Inflammatory macrophage treated with lipopolysaccharide for 4 hours (primary cell): ENCODE results near the gene MYBPH.

ENCODE experiments used
- DNase-seq: peaks from one replicate; pipeline ENCODE4 v3.0.0-alpha.2; 2020

The MYBPH gene

GRCh38 chr1:203199816-203200571 is 24.4 kb upstream of the MYBPH start:
- peak; percentile 86 for DNase-seq

DNA sequence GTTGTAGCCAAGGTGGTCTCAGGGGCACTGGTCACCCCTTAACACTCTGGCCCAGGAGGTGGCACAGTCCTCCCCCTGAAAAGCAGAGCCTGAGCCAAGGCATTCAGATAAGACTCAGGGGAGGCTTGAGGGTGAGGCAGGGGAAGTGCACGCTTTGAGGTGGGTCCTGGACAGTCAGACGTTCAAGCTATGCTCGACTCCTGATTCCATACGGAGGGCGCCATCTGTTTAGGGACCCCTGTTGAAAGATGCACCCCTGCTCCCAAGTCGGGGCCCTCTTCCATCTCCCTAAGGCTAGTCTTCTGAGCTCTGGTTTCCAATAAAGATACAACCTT is 23.8 kb upstream of the MYBPH start:
- no peak for DNase-seq

- no peak for DNase-seq
Observed at GRCh38 chr1:203199002-203199401, 23.4 kb upstream of the MYBPH start.

GRCh38 chr1:203197625-203198024 is 22.0 kb upstream of the MYBPH start:
- DNase-seq = no peak

DNA sequence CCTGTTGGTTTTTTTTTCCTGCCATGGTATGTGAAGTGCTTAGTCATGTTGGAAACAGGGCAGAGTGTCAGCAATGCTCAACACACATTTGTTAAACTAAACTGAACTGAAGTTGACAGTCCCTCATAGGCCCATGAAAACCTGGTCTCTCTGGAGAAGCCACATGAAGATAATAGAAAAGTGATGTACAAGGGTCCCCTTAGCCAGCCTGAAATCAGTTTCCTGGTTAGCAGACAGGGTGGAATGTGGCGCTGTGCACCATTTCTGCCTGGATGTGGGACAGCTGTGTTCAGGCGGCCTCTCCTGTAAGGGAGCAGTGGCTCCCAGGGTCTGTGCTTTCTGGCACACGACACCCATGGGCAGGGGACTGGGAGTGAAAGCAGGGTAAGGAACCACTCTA is 20.7 kb upstream of the MYBPH start:
- no peak for DNase-seq

GRCh38 chr1:203190949-203191348 is 15.3 kb upstream of the MYBPH start:
- no peak for DNase-seq

- no peak for DNase-seq
Observed at GRCh38 chr1:203189951-203190352, 14.3 kb upstream of the MYBPH start.

DNA sequence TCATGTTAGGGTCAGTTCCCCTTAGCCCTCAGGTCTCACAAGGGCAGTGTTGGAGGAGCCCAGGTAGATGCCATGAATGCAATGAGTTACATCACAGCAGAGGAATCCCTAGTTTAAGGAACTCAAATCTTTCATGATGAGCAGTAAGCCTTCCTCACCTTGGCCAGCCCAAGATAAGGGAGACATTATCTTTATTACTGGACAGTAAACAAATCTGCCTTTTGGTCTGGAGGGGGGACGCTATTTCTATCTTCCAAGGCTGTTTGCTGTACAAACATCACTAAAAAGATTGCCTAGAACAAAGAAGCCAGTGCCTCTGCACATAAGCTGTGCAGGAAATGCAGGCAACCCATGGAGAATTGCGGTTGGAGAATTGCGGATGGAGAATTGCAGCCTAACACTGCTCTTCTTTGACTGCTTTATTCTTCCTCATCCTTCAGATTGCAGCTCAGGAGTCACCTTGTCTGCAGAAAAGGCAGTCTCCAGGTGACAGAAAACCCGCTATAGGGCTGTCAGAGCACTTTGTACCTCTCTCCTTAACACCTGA is 13.1 kb upstream of the MYBPH start:
- no peak for DNase-seq

GRCh38 chr1:203187689-203188264 is 12.2 kb upstream of the MYBPH start:
- DNase-seq = no peak

- DNase-seq = peak; percentile 95
Observed at GRCh38 chr1:203187304-203187685, 11.7 kb upstream of the MYBPH start.

DNA sequence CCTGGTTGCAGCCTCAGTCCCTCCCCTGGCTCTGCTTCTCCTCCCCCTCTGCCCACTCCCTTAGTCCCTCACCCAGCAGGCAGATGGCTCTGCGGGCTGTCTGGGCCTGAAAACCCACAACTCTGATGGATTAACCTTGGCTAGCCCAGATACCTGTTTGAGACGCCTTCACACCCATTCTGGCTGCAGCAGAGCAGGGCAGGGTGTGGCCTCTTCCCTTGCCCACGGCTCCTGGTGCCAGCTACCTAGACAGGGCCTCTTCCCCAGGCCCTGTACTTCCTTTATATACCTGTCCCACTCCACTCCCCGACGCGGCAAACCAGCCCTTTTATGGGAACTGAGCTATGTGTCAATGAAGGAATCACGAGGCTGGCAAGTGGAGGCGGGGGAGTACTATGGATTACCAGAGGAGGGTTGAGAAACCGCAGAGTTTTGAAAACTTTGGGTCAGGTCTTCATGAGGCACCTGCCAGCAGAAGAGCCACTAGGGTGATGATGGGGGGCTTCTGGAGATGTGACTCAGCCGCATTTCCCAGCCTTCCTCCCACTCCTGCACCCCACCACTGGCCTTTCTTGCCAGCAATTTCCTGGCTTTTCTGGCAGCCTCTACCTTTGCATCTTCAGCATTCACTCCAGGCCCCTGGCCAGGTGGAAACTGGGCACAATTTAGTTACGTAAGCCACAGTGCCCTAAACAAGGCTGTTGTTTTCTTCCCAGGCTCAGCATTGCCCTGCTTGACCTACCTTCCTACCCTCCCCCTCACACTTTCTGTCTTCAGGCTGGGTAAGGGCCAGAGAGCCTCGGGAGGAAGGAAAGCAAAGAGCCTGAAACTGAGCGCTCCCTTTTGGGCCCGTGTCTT is 11.0 kb upstream of the MYBPH start, which contains the start of gene CHI3L1:
CHI3L1 (minus strand) TSS at position 259 of the 858 bp plus-strand sequence; CDS start at position 178, 81 bp downstream.
- peak; percentile 96 for DNase-seq

DNA sequence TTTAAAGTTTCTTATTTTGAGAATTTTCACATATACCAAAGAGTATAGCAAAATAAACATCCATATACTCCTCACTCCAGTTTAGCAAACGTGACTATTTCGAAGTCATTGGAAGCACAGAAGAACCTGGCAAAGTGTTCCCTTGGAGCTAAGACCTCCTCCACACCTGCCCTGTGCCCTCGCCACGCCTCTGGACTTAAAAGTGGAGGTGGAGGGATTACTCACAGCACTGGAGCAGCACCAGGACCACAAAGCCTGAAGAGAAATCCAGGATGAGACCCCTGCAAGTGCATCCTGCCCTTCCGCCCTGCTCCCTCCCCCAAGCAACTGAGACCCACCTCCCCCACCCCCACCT is 10.4 kb upstream of the MYBPH start:
- DNase-seq = no peak

DNA sequence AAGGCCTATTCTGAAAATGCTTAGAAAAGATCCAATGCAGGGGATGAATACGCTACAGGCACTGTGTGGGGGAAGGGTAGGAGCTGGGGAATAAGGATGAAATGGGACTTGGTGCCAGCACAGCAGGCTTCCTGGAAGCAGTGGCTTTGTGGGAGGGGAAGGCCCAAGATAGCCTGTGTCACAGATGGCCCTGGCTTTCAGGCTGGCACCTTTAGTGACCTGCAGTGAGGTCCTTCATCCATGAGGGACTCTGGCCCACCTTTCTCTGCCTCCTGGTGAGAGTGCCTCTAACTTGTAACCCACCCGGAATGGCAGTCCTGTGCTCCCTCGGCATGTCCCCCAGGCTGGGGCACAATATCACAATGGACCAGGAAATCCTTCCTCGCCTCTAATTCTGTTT is 10.0 kb upstream of the MYBPH start:
- no peak for DNase-seq

- no peak for DNase-seq
Observed at GRCh38 chr1:203185061-203185461, 9.4 kb upstream of the MYBPH start.

DNA sequence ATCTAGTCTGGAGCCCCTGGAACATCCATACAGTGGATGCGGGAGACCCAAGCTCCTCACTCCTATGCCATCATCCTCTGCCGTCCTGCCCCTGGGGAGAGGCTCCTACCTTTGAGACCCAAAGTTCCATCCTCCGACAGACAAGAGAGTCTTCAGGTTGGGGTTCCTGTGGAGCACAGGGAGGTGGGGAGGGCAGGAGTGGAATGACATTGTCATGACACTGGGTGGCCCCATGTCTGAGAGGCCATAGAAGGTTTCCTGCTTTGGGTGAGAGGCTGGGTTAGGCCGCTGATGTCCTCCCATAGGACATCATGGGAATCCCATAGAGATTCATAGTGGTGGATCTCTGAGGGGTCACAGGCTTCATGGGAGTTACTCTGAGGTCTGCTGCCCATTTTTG is 8.8 kb upstream of the MYBPH start:
- DNase-seq = no peak

DNA sequence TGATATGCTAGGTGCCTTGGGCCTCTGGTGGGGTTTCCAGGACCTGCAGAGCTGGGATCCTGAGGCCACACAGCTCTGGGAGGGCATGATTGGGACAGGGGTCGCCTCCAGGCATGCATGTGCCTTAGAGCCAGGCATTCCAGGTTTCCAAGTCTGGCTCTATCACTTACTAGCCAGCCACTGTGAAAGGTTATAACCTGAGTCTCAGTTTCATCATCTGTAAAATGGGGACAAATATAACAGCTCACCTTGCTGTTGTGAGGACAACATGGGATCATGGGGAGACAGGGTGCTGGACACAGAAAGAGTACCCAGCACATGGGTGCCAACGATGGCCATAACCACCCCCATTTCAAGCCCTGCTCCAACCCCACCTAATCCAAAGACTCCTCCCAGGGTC is 8.2 kb upstream of the MYBPH start:
- no peak for DNase-seq

GRCh38 chr1:203182387-203182953 is 6.8 kb upstream of the MYBPH start:
- no peak for DNase-seq

GRCh38 chr1:203181586-203182386 is 6.2 kb upstream of the MYBPH start:
- DNase-seq = no peak

- DNase-seq = no peak
Observed at GRCh38 chr1:203180611-203181330, 5.1 kb upstream of the MYBPH start.

- no peak for DNase-seq
Observed at GRCh38 chr1:203179667-203180005, 4.0 kb upstream of the MYBPH start.

DNA sequence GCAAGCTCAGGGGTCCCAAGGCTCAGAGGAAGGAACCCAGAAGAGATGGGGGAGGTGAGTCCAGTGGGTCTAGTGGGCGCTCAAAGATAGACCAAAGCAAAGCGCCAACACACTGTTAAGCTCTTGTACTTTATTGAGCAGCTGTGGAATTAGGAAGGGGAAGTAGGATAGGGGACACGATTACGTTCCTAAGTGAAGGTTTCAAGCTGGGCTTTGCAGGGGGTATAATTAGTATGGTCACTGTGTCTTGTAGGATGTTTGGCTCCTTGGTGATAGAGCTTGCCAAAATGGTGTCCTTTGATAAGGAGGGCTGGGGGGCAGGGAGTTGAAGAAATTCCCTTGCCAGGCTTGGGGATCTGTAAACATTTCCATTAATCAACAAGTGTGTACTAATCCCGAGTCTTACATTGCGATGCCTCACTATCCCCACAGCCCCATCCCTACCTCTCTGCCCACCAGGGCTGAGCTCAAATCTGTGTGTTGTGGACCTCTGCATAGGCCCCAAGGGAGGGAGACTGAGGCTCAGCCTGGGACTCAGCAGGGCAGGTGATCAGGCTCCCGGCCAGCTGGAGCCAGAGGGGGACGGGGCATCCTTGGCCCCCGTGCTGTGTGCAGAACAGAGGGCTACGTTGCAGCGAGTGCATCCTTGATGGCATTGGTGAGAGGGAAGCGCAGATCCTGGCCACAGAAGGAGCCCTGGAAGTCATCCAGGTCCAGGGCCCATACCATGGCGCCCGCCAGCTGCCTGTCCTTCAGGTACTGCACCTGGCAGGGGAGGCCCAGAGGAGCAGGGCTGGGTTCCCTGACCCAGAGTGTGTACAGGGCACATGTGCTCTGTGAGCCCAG is 3.4 kb upstream of the MYBPH start:
- no peak for DNase-seq
